PC-3 (cell line): Measurements from ENCODE around the gene TELO2. TPM values are rescaled to one million over a fixed set of nuclear protein-coding genes. Genes with fewer than 3 reads are reported as not detected.

Source experiments
- ATAC-seq: fragments of 200-7000 bp; cut with Tn5 transposase; 2 replicates; pipeline ENCODE4 v1.9.1; 2020; ENCODE audit warnings: mild to moderate bottlenecking, moderate library complexity
- BruUV-seq: library from RNA; stranded (reverse); fragments of 400-500 nt; replicated peaks from 2 replicates; lab custom pipeline; 2021; lab: Mats Ljungman, UMichigan
- CTCF ChIA-PET: fragments of 300-600 bp; sonication (Branson Sonifier 250); formaldehyde crosslinking; loops from one replicate; lab custom pipeline; 2022; ENCODE audit warnings: antibody characterized with exemption; lab: Charles Lee
- POLR2A ChIA-PET: fragments of 300-600 bp; sonication (Branson Sonifier 250); formaldehyde crosslinking; loops from one replicate; lab custom pipeline; 2022; ENCODE audit warnings: antibody characterized with exemption; ENCODE audit not compliant: unreplicated experiment; lab: Charles Lee
- DNase-seq: peaks from one replicate; pipeline ENCODE4 v3.0.0-alpha.2; 2015
- H2AFZ ChIP-seq: fragments of 300-600 bp; sonication (generic); 2 replicates; pipeline ENCODE4 v1.6.0; 2016; ENCODE audit warnings: antibody characterized with exemption, low read length
- H3F3A ChIP-seq: fragments of 300-600 bp; sonication (generic); one replicate; pipeline ENCODE4 v1.6.0; 2017; ENCODE audit warnings: antibody characterized with exemption, low read length, control low read depth, mild to moderate bottlenecking; ENCODE audit not compliant: unreplicated experiment
- H3K27ac ChIP-seq: fragments of 300-600 bp; sonication (generic); 2 replicates; pipeline ENCODE4 v1.5.1; 2016; ENCODE audit warnings: mild to moderate bottlenecking, low read length
- H3K27me3 ChIP-seq: fragments of 300-600 bp; sonication (generic); 2 replicates; pipeline ENCODE4 v1.6.1; 2016; ENCODE audit warnings: low read length, mixed read lengths
- H3K36me3 ChIP-seq: fragments of 300-600 bp; sonication (generic); 2 replicates; pipeline ENCODE4 v1.6.1; 2016; ENCODE audit warnings: low read depth, mixed run types, low read length, mixed read lengths
- H3K4me1 ChIP-seq: fragments of 300-600 bp; sonication (generic); 2 replicates; pipeline ENCODE4 v1.5.1; 2016; ENCODE audit warnings: low read length; ENCODE audit not compliant: insufficient read depth
- H3K4me2 ChIP-seq: fragments of 300-600 bp; sonication (generic); 2 replicates; pipeline ENCODE4 v1.6.0; 2016; ENCODE audit warnings: low read length
- H3K4me3 ChIP-seq: fragments of 300-600 bp; sonication (generic); 2 replicates; pipeline ENCODE4 v1.5.1; 2016; ENCODE audit warnings: mild to moderate bottlenecking, low read length, mixed read lengths
- H3K79me2 ChIP-seq: fragments of 300-600 bp; sonication (generic); 2 replicates; pipeline ENCODE4 v1.6.1; 2017; ENCODE audit warnings: low read length, mixed read lengths
- H3K9ac ChIP-seq: fragments of 300-600 bp; sonication (generic); 2 replicates; pipeline ENCODE4 v1.6.0; 2016; ENCODE audit warnings: mild to moderate bottlenecking, low read length
- H3K9me2 ChIP-seq: fragments of 300-600 bp; sonication (generic); replicated peaks from 2 replicates; pipeline ENCODE4 v1.6.1; 2016; ENCODE audit warnings: mixed run types, low read length, mixed read lengths
- H3K9me3 ChIP-seq: fragments of 300-600 bp; sonication (generic); 2 replicates; pipeline ENCODE4 v1.6.1; 2016; ENCODE audit warnings: low read length, mixed read lengths
- H4K20me1 ChIP-seq: fragments of 300-600 bp; sonication (generic); 2 replicates; pipeline ENCODE4 v1.6.1; 2016; ENCODE audit warnings: low read length, mixed read lengths
- CTCF ChIP-seq: fragments of 300-600 bp; sonication (generic); conservative IDR thresholded peaks from 2 replicates; pipeline ENCODE4 v1.5.1; 2017; ENCODE audit warnings: antibody characterized with exemption, low read depth, mild to moderate bottlenecking, low read length
- EZH2 ChIP-seq: fragments of 300-600 bp; sonication (generic); IDR thresholded peaks from one replicate; pipeline ENCODE4 v1.6.1; 2017; ENCODE audit warnings: antibody characterized with exemption, mild to moderate bottlenecking, low read length; ENCODE audit not compliant: unreplicated experiment
- EZH2phosphoT487 ChIP-seq: fragments of 300-600 bp; sonication (generic); IDR thresholded peaks from 2 replicates; pipeline ENCODE4 v1.6.1; 2018; ENCODE audit warnings: mild to moderate bottlenecking, antibody characterized with exemption, low read length, borderline replicate concordance
- intact Hi-C: fragments of 100-400 bp; cut with micrococcal nuclease; formaldehyde crosslinking; loops from 2 replicates; pipeline ENCODE4 v1.9.0; 2023
- total RNA-seq: library from RNA; depleted of rRNA; stranded (reverse); fragments of >200 nt; gene quantifications from 2 replicates; pipeline ENCODE4 v1.2.3, GENCODE V29; 2014

TELO2 gene
- total RNA-seq, 1 experiment from 2014 or later: 37.8 TPM

- TF ChIP-seq EZH2: no peak
- no peak for TF ChIP-seq CTCF
- TF ChIP-seq EZH2phosphoT487: no peak
- peak overlapping the region; percentile 32 for H3K27ac ChIP-seq
- no peaks in the 10 kb centered on the region for H3K9me3 ChIP-seq
- TSS peak; percentile 61 for BruUV-seq
- H2AFZ ChIP-seq: peak overlapping the region; percentile 74
- DNase-seq (no peak), ATAC-seq (peak; percentile 29)
- peak overlapping the region; percentile 83 for H3K4me3 ChIP-seq
- H3K9ac ChIP-seq: peak overlapping the region; percentile 94
- 0 out of 2 replicates have a peak, but pooled peaks cover 3% of the 10 kb centered on the region for H3K36me3 ChIP-seq
- intact Hi-C loops: loop anchor here (2.0 kb wide), 1 partner anchor 117 kb away; no protein-coding TSS in a partner anchor
- POLR2A ChIA-PET: no interaction called here
- CTCF ChIA-PET: interaction anchor here (0.6 kb wide), 1 partner anchor 967 kb away, joined by 3 read pairs; no protein-coding TSS in a partner anchor
- H3F3A ChIP-seq: no peaks in the 10 kb centered on the region
- H3K4me2 ChIP-seq: peak overlapping the region; percentile 97
- H3K9me2 ChIP-seq: no peaks in the 10 kb centered on the region
- no peaks in the 10 kb centered on the region for H3K27me3 ChIP-seq
- H4K20me1 ChIP-seq: peaks cover 5% of the 10 kb centered on the region; the same call in 1 of the 2 replicates
- H3K79me2 ChIP-seq: peaks cover 31% of the 10 kb centered on the region
- peaks cover 13% of the 10 kb centered on the region for H3K4me1 ChIP-seq
These were observed 560 bp downstream of the TELO2 start for GRCh38 chr16:1493746-1494094.

- CTCF ChIA-PET: interaction anchor here (0.6 kb wide), 2 partner anchors 12 to 968 kb away, joined by 3 read pairs; no protein-coding TSS in a partner anchor
- no TSS peak for BruUV-seq
- TF ChIP-seq CTCF: peak; percentile 62
- no peak for TF ChIP-seq EZH2phosphoT487
- Histone ChIP-seq H3K9me3 (no peaks in the 10 kb centered on the region), H4K20me1 (peaks cover 5% of the 10 kb centered on the region; the same call in 1 of the 2 replicates), H3F3A (no peaks in the 10 kb centered on the region), H3K4me1 (peaks cover 13% of the 10 kb centered on the region), H3K79me2 (peaks cover 31% of the 10 kb centered on the region), H3K9ac (peak overlapping the region; percentile 94), H2AFZ (peak overlapping the region; percentile 74; the same call in 1 of the 2 replicates), H3K4me2 (peak overlapping the region; percentile 97), H3K4me3 (peak overlapping the region; percentile 83), H3K9me2 (no peaks in the 10 kb centered on the region), H3K27ac (peak overlapping the region; percentile 32; the same call in 1 of the 2 replicates), H3K27me3 (no peaks in the 10 kb centered on the region), H3K36me3 (0 out of 2 replicates have a peak, but pooled peaks cover 3% of the 10 kb centered on the region)
- POLR2A ChIA-PET: no interaction called here
- ATAC-seq: peak; percentile 72
- intact Hi-C loops: no loop called here
- peak; percentile 60 for DNase-seq
These were observed 1.0 kb downstream of the TELO2 start for GRCh38 chr16:1494129-1494640.

- no peak for TF ChIP-seq EZH2
- no peak for TF ChIP-seq EZH2phosphoT487
- no peak; the same call in 1 of the 2 replicates for TF ChIP-seq CTCF
- H4K20me1 ChIP-seq: peaks cover 5% of the 10 kb centered on the region; the same call in 1 of the 2 replicates
- no TSS peak for BruUV-seq
- no peak for DNase-seq
- H3K79me2 ChIP-seq: peaks cover 31% of the 10 kb centered on the region
- no peaks in the 10 kb centered on the region for H3K9me3 ChIP-seq
- peak overlapping the region; percentile 94; the same call in 1 of the 2 replicates for H3K9ac ChIP-seq
- CTCF ChIA-PET: interaction anchor here (0.6 kb wide), 1 partner anchor 12 kb away, joined by 3 read pairs; no protein-coding TSS in a partner anchor
- 0 out of 2 replicates have a peak, but pooled peaks cover 3% of the 10 kb centered on the region for H3K36me3 ChIP-seq
- POLR2A ChIA-PET: no interaction called here
- peak overlapping the region; percentile 83 for H3K4me3 ChIP-seq
- no peak overlapping the region for H3K27ac ChIP-seq
- H3K9me2 ChIP-seq: no peaks in the 10 kb centered on the region
- no peaks in the 10 kb centered on the region for H3F3A ChIP-seq
- peak overlapping the region; percentile 97 for H3K4me2 ChIP-seq
- H2AFZ ChIP-seq: no peak overlapping the region
- intact Hi-C loops: no loop called here
- H3K4me1 ChIP-seq: peaks cover 13% of the 10 kb centered on the region
- H3K27me3 ChIP-seq: no peaks in the 10 kb centered on the region
- no peak for ATAC-seq
These were observed 1.6 kb downstream of the TELO2 start for GRCh38 chr16:1494711-1495110.
